Endodermal cell (in vitro differentiated cells): ENCODE measurements around the gene SPOCK1. TPM values are rescaled to one million over a fixed set of nuclear protein-coding genes. Genes with fewer than 3 reads are reported as not detected.

Experiments
- DNase-seq: peaks from one replicate; pipeline ENCODE4 v3.0.0-alpha.2; 2017
- H3K27ac ChIP-seq: 2 replicates; pipeline ENCODE4 v1.5.1; 2013; ENCODE audit warnings: mild to moderate bottlenecking, low read depth, low read length, moderate library complexity
- H3K27me3 ChIP-seq: 2 replicates; pipeline ENCODE4 v1.6.1; 2013; ENCODE audit warnings: mild to moderate bottlenecking, low read length, moderate library complexity; ENCODE audit not compliant: insufficient read depth, control insufficient read depth, poor library complexity, severe bottlenecking
- H3K36me3 ChIP-seq: 2 replicates; pipeline ENCODE4 v1.7.0; 2013; ENCODE audit warnings: mild to moderate bottlenecking, low read length, moderate library complexity; ENCODE audit not compliant: control insufficient read depth, insufficient read depth
- H3K4me1 ChIP-seq: one replicate; pipeline ENCODE4 v1.7.0; 2013; ENCODE audit warnings: low read length; ENCODE audit not compliant: control insufficient read depth, insufficient read depth
- H3K4me3 ChIP-seq: 2 replicates; pipeline ENCODE4 v1.5.1; 2013; ENCODE audit warnings: mild to moderate bottlenecking, low read length, moderate library complexity
- H3K9ac ChIP-seq: 2 replicates; pipeline ENCODE4 v1.6.1; 2013; ENCODE audit warnings: mild to moderate bottlenecking, low read length, moderate library complexity; ENCODE audit not compliant: poor library complexity, severe bottlenecking; ENCODE audit errors: extremely low read depth
- H3K9me3 ChIP-seq: 2 replicates; pipeline ENCODE4 v1.6.1; 2013; ENCODE audit warnings: mild to moderate bottlenecking, low read length, moderate library complexity; ENCODE audit not compliant: control insufficient read depth
- H3K27ac Mint-ChIP-seq: 2 replicates; pipeline ENCODE4 v1.8.0; 2020; ENCODE audit warnings: mixed read lengths
- H3K27me3 Mint-ChIP-seq: 2 replicates; pipeline ENCODE4 v1.8.0; 2021; ENCODE audit warnings: mild to moderate bottlenecking, mixed read lengths; ENCODE audit not compliant: insufficient read depth
- H3K36me3 Mint-ChIP-seq: 2 replicates; pipeline ENCODE4 v1.8.0; 2020; ENCODE audit warnings: low read depth, mixed read lengths
- H3K4me1 Mint-ChIP-seq: 2 replicates; pipeline ENCODE4 v1.8.0; 2020; ENCODE audit warnings: mixed read lengths
- H3K4me3 Mint-ChIP-seq: 2 replicates; pipeline ENCODE4 v1.8.0; 2020; ENCODE audit warnings: mild to moderate bottlenecking, moderate library complexity, mixed read lengths
- H3K9me3 Mint-ChIP-seq: 2 replicates; pipeline ENCODE4 v1.8.0; 2020; ENCODE audit warnings: mild to moderate bottlenecking, mixed read lengths
- CTCF ChIP-seq: fragments of 200-600 bp; sonication (generic); conservative IDR thresholded peaks from 2 replicates; pipeline ENCODE4 v1.5.0; 2021; ENCODE audit warnings: antibody characterized with exemption, mild to moderate bottlenecking
- WGBS, 2 experiments: methylation state at CpG; one replicate each; pipeline versions ENCODE4 v1.1.5 to v1.1.7; 2013; ENCODE audit warnings: missing lambda C conversion rate in 2 of 2, mixed read lengths in 1 of 2; ENCODE audit not compliant: insufficient coverage in 1 of 2, insufficient read length in 1 of 2; 5-methylcytosine and 5-hydroxymethylcytosine counted together
- total RNA-seq, 2 donors: library from RNA; stranded (reverse); fragmentation: NEBNext Ultra II Directional in 1 of 2; extraction: Animal tissue kit (Norgen Biotek cat#: 25700) in 1 of 2; gene quantifications; 2 replicates in 1 of 2; 3 replicates in 1 of 2; pipeline ENCODE4 v1.2.1, GENCODE V29; 2021

Gene SPOCK1
- total RNA-seq, 2 donors from 2014 or later = 25.8 to 39.8 TPM

- no peak for TF ChIP-seq CTCF
- Histone ChIP-seq H3K36me3 (no peaks in the 10 kb centered on the region), H3K9ac (no peak overlapping the region), H3K27me3 (no peaks in the 10 kb centered on the region), H3K4me3 (no peak overlapping the region), H3K27ac (no peak overlapping the region), H3K4me1 (no peaks in the 10 kb centered on the region), H3K9me3 (peaks cover 4% of the 10 kb centered on the region)
- DNase-seq = no peak
- H3K4me3 Mint-ChIP-seq = no peak overlapping the region
- no peak overlapping the region for H3K27ac Mint-ChIP-seq
- H3K36me3 Mint-ChIP-seq = no peaks in the 10 kb centered on the region
- peaks cover under 1% of the 10 kb centered on the region for H3K4me1 Mint-ChIP-seq
- H3K9me3 Mint-ChIP-seq = peaks cover 2% of the 10 kb centered on the region
- peaks cover 15% of the 10 kb centered on the region for H3K27me3 Mint-ChIP-seq
Measured at GRCh38 chr5:137231540-137231939, 267.6 kb downstream of the SPOCK1 start.

GRCh38 chr5:137228816-137229215 lies 270.3 kb downstream of the SPOCK1 start:
- Mint-ChIP-seq H3K9me3 (peaks cover 2% of the 10 kb centered on the region), H3K4me1 (no peaks in the 10 kb centered on the region)

GRCh38 chr5:137226081-137226480 lies 273.0 kb downstream of the SPOCK1 start:
- Mint-ChIP-seq H3K9me3 (no peaks in the 10 kb centered on the region), H3K27ac (no peak overlapping the region), H3K4me3 (no peak overlapping the region), H3K36me3 (no peaks in the 10 kb centered on the region), H3K27me3 (peaks cover 16% of the 10 kb centered on the region), H3K4me1 (peaks cover 2% of the 10 kb centered on the region)
- no peak overlapping the region for H3K4me3 ChIP-seq
- H3K9ac ChIP-seq = no peak overlapping the region
- H3K27me3 ChIP-seq = no peaks in the 10 kb centered on the region
- H3K9me3 ChIP-seq = no peaks in the 10 kb centered on the region
- no peak for DNase-seq
- H3K27ac ChIP-seq = no peak overlapping the region
- no peak for TF ChIP-seq CTCF
- H3K36me3 ChIP-seq = no peaks in the 10 kb centered on the region
- 85 to 91% methylated on average over 3 of the region's 3 CpGs for WGBS, 2 experiments
- no peaks in the 10 kb centered on the region for H3K4me1 ChIP-seq

More at GRCh38 chr5:137228816-137229215, 270.3 kb downstream of the SPOCK1 start:
- Mint-ChIP-seq H3K27ac (no peak overlapping the region), H3K36me3 (no peaks in the 10 kb centered on the region), H3K27me3 (peaks cover 16% of the 10 kb centered on the region), H3K4me3 (no peak overlapping the region)
- Histone ChIP-seq H3K9ac (no peak overlapping the region), H3K4me1 (no peaks in the 10 kb centered on the region), H3K9me3 (peaks cover 4% of the 10 kb centered on the region), H3K27me3 (no peaks in the 10 kb centered on the region), H3K36me3 (no peaks in the 10 kb centered on the region), H3K27ac (no peak overlapping the region), H3K4me3 (no peak overlapping the region)
- WGBS, 2 experiments = 83 to 93% methylated on average over 1 to 4 of the region's 4 CpGs
- DNase-seq = no peak
- no peak for TF ChIP-seq CTCF
